Kasumi-1 (cell line): ENCODE measurements around the gene ZNF662.

ENCODE experiments used
- DNase-seq, 2 experiments: peaks; one replicate each; lab custom pipeline; 2025; lab: John Stamatoyannopoulos, UW

ZNF662 gene

GRCh38 chr3:42887084-42887483 is 18.9 kb upstream of the ZNF662 start:
- no peak for DNase-seq

- no peak for DNase-seq
Measured at GRCh38 chr3:42891042-42891441, 14.9 kb upstream of the ZNF662 start.

- DNase-seq: no peak
Measured at GRCh38 chr3:42892169-42892568, 13.8 kb upstream of the ZNF662 start.

- no peak for DNase-seq
Measured at GRCh38 chr3:42892807-42893206, 13.1 kb upstream of the ZNF662 start.

GRCh38 chr3:42894698-42895579 is 11.0 kb upstream of the ZNF662 start:
- no peak for DNase-seq

- DNase-seq: no peak
Measured at GRCh38 chr3:42895580-42895868, 10.4 kb upstream of the ZNF662 start.

- no peak for DNase-seq
Measured at GRCh38 chr3:42898896-42899675, 6.9 kb upstream of the ZNF662 start.

- no peak for DNase-seq
Measured at GRCh38 chr3:42900226-42901072, 5.5 kb upstream of the ZNF662 start.

- no peak for DNase-seq
Measured at GRCh38 chr3:42901073-42901415, 4.9 kb upstream of the ZNF662 start.

- DNase-seq: no peak
Measured at GRCh38 chr3:42902257-42902656, 3.7 kb upstream of the ZNF662 start.

GRCh38 chr3:42904076-42904475 is 1.9 kb upstream of the ZNF662 start:
- no peak for DNase-seq

- DNase-seq: peak in 1 of 2 experiments; percentile 63
Measured at GRCh38 chr3:42905740-42906069, 237 bp upstream of the ZNF662 start.

GRCh38 chr3:42906848-42907183 is 874 bp downstream of the ZNF662 start:
- no peak for DNase-seq

GRCh38 chr3:42908675-42909074 is 2.7 kb downstream of the ZNF662 start:
- DNase-seq: no peak

- DNase-seq: peak in 1 of 2 experiments; percentile 5
Measured at GRCh38 chr3:42911551-42911950, 5.6 kb downstream of the ZNF662 start.

- no peak for DNase-seq
Measured at GRCh38 chr3:42914771-42915515, 9.0 kb downstream of the ZNF662 start.

GRCh38 chr3:42923606-42924005 is 17.7 kb downstream of the ZNF662 start:
- DNase-seq: no peak

- no peak for DNase-seq
Measured at GRCh38 chr3:42926310-42926709, 20.4 kb downstream of the ZNF662 start.

GRCh38 chr3:42934111-42934510 is 28.2 kb downstream of the ZNF662 start:
- no peak for DNase-seq

- no peak for DNase-seq
Measured at GRCh38 chr3:42934910-42935309, 29.0 kb downstream of the ZNF662 start.

- no peak for DNase-seq
Measured at GRCh38 chr3:42935472-42935871, 29.5 kb downstream of the ZNF662 start.
